ENCODE results near the gene AK8.

- TF ChIP-seq CTCF (IDR thresholded peaks at IDR 0.05), result no peak
- no peak for TF ChIP-seq POLR2A (IDR thresholded peaks at IDR 0.05)
Measured at GRCh38 chr9:132826621-132827365, 51.3 kb downstream of the AK8 start.

All from ovary (tissue), 3 donors.